Activated naive CD8-positive, alpha-beta T cell (primary cell): ENCODE data around the gene ABHD4.
"Not testable (repeated sequence)": the region's sequence is repeated elsewhere in the genome, so short reads cannot be mapped to it uniquely, and the experiment has no call there.

Experiments
- H3K27ac Mint-ChIP-seq: one replicate; pipeline ENCODE4 v1.8.0; 2021; ENCODE audit warnings: mixed read lengths
- H3K27me3 Mint-ChIP-seq: one replicate; pipeline ENCODE4 v1.8.0; 2021; ENCODE audit warnings: mixed read lengths
- H3K36me3 Mint-ChIP-seq: one replicate; pipeline ENCODE4 v1.8.0; 2021; ENCODE audit warnings: mixed read lengths
- H3K4me1 Mint-ChIP-seq: one replicate; pipeline ENCODE4 v1.8.0; 2021; ENCODE audit warnings: low read depth, mixed read lengths
- H3K4me3 Mint-ChIP-seq: one replicate; pipeline ENCODE4 v1.8.0; 2021; ENCODE audit warnings: mild to moderate bottlenecking, mixed read lengths
- H3K9me3 Mint-ChIP-seq: one replicate; pipeline ENCODE4 v1.8.0; 2021; ENCODE audit warnings: low read depth, mixed read lengths

ABHD4 gene

DNA sequence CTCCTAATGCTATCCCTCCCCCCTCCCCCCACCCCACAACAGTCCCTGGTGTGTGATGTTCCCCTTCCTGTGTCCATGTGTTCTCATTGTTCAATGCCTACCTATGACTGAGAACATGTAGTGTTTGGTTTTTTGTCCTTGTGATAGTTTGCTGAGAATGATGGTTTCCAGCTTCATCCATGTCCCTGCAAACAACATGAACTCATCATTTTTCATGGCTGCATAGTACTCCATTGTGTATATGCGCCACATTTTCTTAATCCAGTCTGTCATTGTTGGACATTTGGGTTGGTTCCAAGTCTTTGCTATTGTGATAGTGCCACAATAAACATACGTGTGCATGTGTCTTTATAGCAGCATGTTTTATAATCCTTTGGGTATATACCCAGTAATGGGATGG lies 17.7 kb downstream of the ABHD4 start:
- H3K9me3 Mint-ChIP-seq, H3K36me3 Mint-ChIP-seq, H3K4me1 Mint-ChIP-seq, H3K27ac Mint-ChIP-seq, H3K4me3 Mint-ChIP-seq, H3K27me3 Mint-ChIP-seq: not testable (repeated sequence)

- H3K36me3 Mint-ChIP-seq = no peaks in the 10 kb centered on the region
- H3K4me3 Mint-ChIP-seq = no peak overlapping the region
- no peaks in the 10 kb centered on the region for H3K4me1 Mint-ChIP-seq
- H3K27ac Mint-ChIP-seq = no peak overlapping the region
- H3K9me3 Mint-ChIP-seq = no peaks in the 10 kb centered on the region
- H3K27me3 Mint-ChIP-seq = no peaks in the 10 kb centered on the region
Measured at GRCh38 chr14:22622255-22622654, 24.2 kb downstream of the ABHD4 start.

GRCh38 chr14:22623047-22623446 lies 24.9 kb downstream of the ABHD4 start:
- Mint-ChIP-seq H3K36me3 (no peaks in the 10 kb centered on the region), H3K4me1 (no peaks in the 10 kb centered on the region), H3K4me3 (no peak overlapping the region)

GRCh38 chr14:22626590-22626989 lies 28.5 kb downstream of the ABHD4 start:
- Mint-ChIP-seq H3K36me3 (peaks cover 8% of the 10 kb centered on the region), H3K4me3 (no peak overlapping the region), H3K27me3 (peaks cover 5% of the 10 kb centered on the region), H3K9me3 (peaks cover 11% of the 10 kb centered on the region), H3K4me1 (no peaks in the 10 kb centered on the region), H3K27ac (no peak overlapping the region)

More at GRCh38 chr14:22623047-22623446, 24.9 kb downstream of the ABHD4 start:
- no peaks in the 10 kb centered on the region for H3K9me3 Mint-ChIP-seq
- H3K27ac Mint-ChIP-seq = no peak overlapping the region
- H3K27me3 Mint-ChIP-seq = no peaks in the 10 kb centered on the region

GRCh38 chr14:22627506-22628263 lies 29.6 kb downstream of the ABHD4 start:
- Mint-ChIP-seq H3K4me1 (no peaks in the 10 kb centered on the region), H3K27me3 (peaks cover 5% of the 10 kb centered on the region), H3K36me3 (peaks cover 8% of the 10 kb centered on the region), H3K9me3 (peaks cover 11% of the 10 kb centered on the region), H3K27ac (no peak overlapping the region), H3K4me3 (no peak overlapping the region)

DNA sequence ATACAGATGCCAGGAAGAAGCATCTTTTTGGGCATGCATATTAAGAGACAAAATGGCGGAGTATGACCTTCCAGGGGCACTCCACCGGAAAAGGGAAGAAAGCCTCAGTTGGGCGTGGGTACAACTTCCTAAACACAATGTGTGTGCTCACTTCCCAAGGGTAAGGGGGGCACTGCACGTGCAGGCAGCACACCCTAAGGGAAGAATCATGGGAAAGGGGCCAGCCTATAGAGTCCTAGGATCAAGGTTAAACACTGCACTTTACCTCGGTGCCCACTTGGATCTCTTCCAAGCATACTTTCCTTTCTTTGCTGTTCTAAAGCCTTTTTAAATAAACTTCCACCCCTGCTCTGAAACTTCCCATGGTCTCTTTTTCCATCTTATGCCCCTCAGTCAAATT lies 31.3 kb downstream of the ABHD4 start:
- no peaks in the 10 kb centered on the region for H3K4me1 Mint-ChIP-seq
- H3K27me3 Mint-ChIP-seq = peaks cover 5% of the 10 kb centered on the region
- no peak overlapping the region for H3K27ac Mint-ChIP-seq
- H3K4me3 Mint-ChIP-seq = no peak overlapping the region
- peaks cover 11% of the 10 kb centered on the region for H3K36me3 Mint-ChIP-seq
- peaks cover 11% of the 10 kb centered on the region for H3K9me3 Mint-ChIP-seq

DNA sequence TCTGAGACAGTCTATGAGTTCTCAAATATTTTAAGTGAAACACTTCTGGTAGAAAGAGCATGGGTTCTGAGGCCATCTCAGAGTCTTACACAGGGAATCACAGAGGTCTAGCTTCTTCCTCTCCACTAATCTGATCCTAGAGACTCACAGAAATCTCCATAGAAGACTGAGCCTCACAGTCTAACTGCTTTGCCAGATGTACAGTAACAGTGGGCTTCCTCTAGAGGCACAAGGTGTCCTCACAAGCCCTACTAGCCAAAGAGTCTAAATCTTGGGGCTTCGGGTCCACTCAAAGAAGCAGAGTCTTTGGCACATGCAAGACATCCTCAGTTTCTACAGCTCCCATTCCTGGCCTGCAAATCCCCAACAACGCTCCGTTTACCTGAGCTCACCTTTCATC lies 32.0 kb downstream of the ABHD4 start:
- H3K9me3 Mint-ChIP-seq = peaks cover 11% of the 10 kb centered on the region
- H3K36me3 Mint-ChIP-seq = peaks cover 11% of the 10 kb centered on the region
- no peak overlapping the region for H3K4me3 Mint-ChIP-seq
- peaks cover 5% of the 10 kb centered on the region for H3K27me3 Mint-ChIP-seq
- no peak overlapping the region for H3K27ac Mint-ChIP-seq
- H3K4me1 Mint-ChIP-seq = no peaks in the 10 kb centered on the region

GRCh38 chr14:22630486-22630885 lies 32.4 kb downstream of the ABHD4 start:
- peaks cover 11% of the 10 kb centered on the region for H3K36me3 Mint-ChIP-seq
- H3K4me3 Mint-ChIP-seq = no peak overlapping the region
- H3K9me3 Mint-ChIP-seq = peaks cover 11% of the 10 kb centered on the region
- H3K27me3 Mint-ChIP-seq = peaks cover 5% of the 10 kb centered on the region
- no peak overlapping the region for H3K27ac Mint-ChIP-seq
- H3K4me1 Mint-ChIP-seq = no peaks in the 10 kb centered on the region

DNA sequence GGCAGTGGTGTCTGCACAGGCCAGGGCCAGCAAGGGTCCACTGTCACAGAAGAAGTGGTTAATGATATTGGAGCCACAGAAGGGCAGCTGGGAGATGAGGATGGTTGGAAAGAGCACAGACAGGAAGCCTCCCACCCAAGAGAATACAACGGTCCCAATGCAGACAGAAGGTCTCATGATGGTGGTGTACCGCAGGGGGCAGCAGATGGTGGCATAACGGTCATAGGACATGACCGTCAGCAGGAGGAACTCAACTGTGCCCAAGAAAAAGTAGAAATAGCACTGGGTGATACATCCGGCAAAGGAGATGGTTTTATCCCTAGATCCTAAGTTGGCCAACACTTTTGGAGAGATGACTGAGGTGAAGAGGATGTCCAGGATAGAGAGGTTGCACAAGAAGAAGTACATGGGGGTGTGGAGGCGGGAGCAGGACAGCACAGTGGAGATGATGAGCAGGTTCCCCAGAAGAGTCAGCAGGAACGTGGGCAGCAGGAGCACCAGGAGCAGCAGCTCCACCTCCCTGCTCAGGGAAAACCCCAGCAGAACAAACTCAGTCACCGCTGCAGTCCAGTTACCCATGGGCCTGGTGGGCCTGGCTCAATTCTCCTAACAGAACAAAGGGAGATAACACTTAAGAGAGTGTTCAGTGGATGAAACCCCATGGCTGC lies 36.3 kb downstream of the ABHD4 start:
- Mint-ChIP-seq H3K36me3 (peaks cover 11% of the 10 kb centered on the region), H3K9me3 (peaks cover 11% of the 10 kb centered on the region), H3K27me3 (peaks cover 3% of the 10 kb centered on the region), H3K27ac (no peak overlapping the region), H3K4me3 (no peak overlapping the region), H3K4me1 (no peaks in the 10 kb centered on the region)

DNA sequence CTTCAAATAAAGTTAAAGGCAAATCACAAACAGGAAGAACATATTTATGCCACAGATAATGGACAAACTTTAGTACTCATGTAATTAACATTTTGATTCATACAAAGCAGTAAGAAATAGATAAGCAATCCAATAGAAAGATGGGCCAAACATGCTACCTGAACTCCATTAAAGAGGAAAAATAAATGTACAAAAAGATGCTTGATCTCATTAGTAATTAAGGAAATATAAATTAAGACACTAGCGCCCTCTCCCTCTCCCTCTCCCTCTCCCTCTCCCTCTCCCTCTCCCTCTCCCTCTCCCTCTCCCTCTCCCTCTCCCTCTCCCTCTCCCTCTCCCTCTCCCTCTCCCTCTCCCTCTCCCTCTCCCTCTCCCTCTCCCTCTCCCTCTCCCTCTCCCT lies 37.9 kb downstream of the ABHD4 start:
- not testable (repeated sequence) for H3K4me1 Mint-ChIP-seq, H3K36me3 Mint-ChIP-seq, H3K9me3 Mint-ChIP-seq, H3K4me3 Mint-ChIP-seq, H3K27me3 Mint-ChIP-seq, H3K27ac Mint-ChIP-seq

GRCh38 chr14:22640192-22640591 lies 42.1 kb downstream of the ABHD4 start:
- H3K36me3 Mint-ChIP-seq = no peaks in the 10 kb centered on the region
- H3K27me3 Mint-ChIP-seq = no peaks in the 10 kb centered on the region
- no peak overlapping the region for H3K4me3 Mint-ChIP-seq
- peaks cover 2% of the 10 kb centered on the region for H3K4me1 Mint-ChIP-seq
- H3K9me3 Mint-ChIP-seq = no peaks in the 10 kb centered on the region
- H3K27ac Mint-ChIP-seq = no peak overlapping the region

DNA sequence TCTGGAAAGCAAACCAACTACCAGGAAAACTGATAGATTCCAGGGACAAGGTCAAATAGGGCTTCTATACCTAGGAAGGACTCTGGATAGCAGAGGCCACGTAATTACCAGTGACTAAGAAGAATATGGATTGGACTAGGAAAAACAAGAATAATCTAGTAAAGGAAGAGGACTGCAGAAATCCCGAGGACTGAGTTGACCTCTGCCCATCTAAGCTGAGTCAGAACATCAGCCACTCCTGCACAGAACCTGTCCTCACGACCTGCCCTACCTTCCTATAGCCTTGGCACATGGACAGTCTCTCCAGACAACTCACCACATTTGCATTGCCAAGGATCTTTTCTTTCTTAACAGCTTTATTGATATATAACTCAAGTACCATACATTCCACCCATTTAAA lies 43.7 kb downstream of the ABHD4 start:
- Mint-ChIP-seq H3K27ac (no peak overlapping the region), H3K4me3 (no peak overlapping the region), H3K27me3 (no peaks in the 10 kb centered on the region), H3K9me3 (no peaks in the 10 kb centered on the region), H3K36me3 (no peaks in the 10 kb centered on the region), H3K4me1 (peaks cover 2% of the 10 kb centered on the region)

DNA sequence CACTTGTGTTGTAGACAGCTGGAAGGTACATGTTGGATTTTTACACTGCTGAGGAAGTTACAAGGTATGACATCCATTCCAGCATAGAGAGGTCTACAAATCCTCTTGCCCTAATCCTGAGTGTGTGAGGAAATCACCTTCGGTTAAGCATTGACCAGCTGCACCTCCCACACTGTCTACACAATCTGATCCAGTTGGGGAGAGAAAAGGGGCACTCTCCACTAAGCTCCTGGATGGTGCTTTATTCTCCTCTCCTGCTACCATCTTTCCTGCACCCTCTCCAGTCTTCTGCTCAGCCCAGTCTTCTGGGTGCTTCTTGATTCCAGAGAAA lies 46.2 kb downstream of the ABHD4 start, which contains the start of gene OR6J1:
OR6J1 (minus strand) TSS at position 48 of the 331 bp plus-strand sequence. CDS start 9,541 bp downstream, outside the sequence.
- Mint-ChIP-seq H3K4me3 (no peak within 1 kb of the TSS), H3K9me3 (no peaks in the 10 kb centered on the region), H3K27ac (no peak within 1 kb of the TSS), H3K36me3 (no peaks in the 10 kb centered on the region), H3K27me3 (no peaks in the 10 kb centered on the region), H3K4me1 (peaks cover 2% of the 10 kb centered on the region)

DNA sequence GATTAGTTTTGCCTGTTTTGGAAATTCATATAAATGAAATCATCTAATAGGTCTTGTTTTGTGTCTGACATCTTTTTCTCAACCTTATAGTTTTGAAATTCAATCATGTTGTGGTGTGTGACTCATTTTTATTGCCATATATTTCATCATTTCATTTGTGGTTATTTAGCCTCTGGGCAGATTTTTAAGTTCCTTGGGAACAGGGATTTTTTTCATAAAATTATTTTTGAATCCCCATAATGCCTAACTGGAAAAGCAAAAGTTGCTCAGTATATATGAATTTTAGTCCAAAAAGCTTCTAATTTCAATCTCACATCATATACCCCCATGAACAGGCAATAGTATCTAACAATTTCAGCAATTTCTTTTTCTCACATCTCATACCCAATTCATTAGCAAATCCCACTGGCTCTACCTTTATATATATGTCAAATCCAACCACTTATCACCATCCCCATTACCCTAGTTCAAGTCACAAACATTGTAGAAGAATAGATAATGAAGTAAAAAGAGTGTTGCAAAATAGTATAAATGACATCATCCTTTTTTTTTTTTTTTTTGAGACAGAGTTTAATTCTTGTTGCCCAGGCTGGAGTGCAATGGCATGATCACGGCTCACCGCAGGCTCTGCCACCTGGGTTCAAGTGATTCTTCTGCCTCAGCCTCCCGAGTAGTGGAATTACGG lies 48.6 kb downstream of the ABHD4 start:
- Mint-ChIP-seq H3K27ac (no peak overlapping the region), H3K36me3 (no peaks in the 10 kb centered on the region), H3K4me1 (peaks cover 2% of the 10 kb centered on the region), H3K9me3 (no peaks in the 10 kb centered on the region), H3K4me3 (no peak overlapping the region), H3K27me3 (no peaks in the 10 kb centered on the region)

DNA sequence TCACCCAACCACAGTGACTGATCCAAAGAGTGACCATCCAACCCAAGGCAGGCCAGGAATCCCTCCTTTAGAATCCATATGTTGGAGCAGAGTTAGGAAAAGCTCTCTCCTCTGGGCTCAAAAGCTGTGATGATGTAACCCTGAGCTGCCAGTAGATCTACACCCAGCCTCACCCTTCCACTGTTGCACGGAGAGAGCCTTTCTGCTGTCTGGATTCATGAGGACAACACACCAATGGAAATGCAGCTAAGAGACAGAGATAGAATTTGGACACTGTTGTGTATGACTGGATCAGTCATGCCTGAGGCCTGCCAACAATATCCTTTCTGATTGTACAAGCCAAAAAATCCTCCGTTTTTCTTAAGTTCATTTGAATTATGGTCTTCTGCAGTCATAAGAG lies 50.4 kb downstream of the ABHD4 start:
- H3K4me1 Mint-ChIP-seq = peaks cover 2% of the 10 kb centered on the region
- no peaks in the 10 kb centered on the region for H3K9me3 Mint-ChIP-seq
- H3K36me3 Mint-ChIP-seq = no peaks in the 10 kb centered on the region
- H3K27ac Mint-ChIP-seq = no peak overlapping the region
- no peaks in the 10 kb centered on the region for H3K27me3 Mint-ChIP-seq
- no peak overlapping the region for H3K4me3 Mint-ChIP-seq
